Measurements from ENCODE around the gene APLF.

DNA sequence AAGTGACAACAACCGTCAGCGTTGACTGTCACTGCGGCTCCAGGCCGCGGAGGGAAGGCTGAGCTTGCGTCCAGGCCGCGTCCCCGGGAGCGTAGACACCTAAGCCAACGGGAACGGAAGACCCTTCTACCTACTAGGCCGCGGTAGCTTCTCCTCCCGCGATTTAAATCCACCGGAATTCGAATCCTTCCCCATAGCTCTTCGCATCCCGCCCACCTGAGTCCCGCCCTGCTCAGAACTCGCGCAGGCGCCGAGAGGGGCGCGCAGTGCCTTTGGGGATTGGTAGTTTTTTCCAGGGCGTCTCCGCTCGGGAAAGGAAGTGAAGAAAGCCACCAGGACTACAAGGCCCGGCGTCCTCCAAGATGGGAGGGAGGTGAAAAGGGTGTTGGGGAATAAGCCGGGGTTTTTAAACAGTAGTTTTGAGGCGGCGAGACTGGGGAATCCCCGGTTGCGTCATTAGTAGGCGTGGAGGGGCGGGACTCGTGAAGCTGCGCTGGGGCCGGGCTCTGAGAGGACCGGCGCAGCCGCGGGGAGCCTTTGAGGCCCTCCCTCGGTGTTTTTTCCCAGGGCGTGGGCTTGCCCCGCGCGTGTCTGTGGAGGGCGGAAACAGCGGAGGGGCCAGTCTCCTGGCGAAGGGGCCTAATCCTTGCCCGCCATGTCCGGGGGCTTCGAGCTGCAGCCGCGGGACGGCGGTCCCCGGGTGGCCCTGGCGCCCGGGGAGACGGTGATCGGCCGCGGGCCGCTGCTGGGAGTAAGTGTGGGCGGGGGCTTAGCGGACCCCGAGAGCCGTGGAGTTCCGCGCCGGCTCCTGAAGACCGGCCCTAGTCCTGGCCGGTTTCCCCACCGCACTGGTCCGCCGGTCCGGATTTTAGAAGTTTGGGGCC lies at the start of gene APLF, which contains the start of gene FBXO48:
- no peak for TF ChIP-seq EZH2phosphoT487 (IDR thresholded peaks at IDR 0.05; ENCODE audit: borderline replicate concordance, low read depth, low read length)
- TF ChIP-seq, protein P1, sequence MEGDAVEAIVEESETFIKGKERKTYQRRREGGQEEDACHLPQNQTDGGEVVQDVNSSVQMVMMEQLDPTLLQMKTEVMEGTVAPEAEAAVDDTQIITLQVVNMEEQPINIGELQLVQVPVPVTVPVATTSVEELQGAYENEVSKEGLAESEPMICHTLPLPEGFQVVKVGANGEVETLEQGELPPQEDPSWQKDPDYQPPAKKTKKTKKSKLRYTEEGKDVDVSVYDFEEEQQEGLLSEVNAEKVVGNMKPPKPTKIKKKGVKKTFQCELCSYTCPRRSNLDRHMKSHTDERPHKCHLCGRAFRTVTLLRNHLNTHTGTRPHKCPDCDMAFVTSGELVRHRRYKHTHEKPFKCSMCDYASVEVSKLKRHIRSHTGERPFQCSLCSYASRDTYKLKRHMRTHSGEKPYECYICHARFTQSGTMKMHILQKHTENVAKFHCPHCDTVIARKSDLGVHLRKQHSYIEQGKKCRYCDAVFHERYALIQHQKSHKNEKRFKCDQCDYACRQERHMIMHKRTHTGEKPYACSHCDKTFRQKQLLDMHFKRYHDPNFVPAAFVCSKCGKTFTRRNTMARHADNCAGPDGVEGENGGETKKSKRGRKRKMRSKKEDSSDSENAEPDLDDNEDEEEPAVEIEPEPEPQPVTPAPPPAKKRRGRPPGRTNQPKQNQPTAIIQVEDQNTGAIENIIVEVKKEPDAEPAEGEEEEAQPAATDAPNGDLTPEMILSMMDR (conservative IDR thresholded peaks at IDR 0.05; ENCODE audit: low read length): no peak

All from OCI-LY7 (cell line).